MCF 10A (cell line): ENCODE data around the gene HCK. TPM values are rescaled to one million over a fixed set of nuclear protein-coding genes. Genes with fewer than 3 reads are reported as not detected.

Source experiments
- BruUV-seq: library from RNA; stranded (reverse); fragments of 400-500 nt; replicated peaks from 2 replicates; lab custom pipeline; 2021; lab: Mats Ljungman, UMichigan
- CTCF ChIA-PET: fragments of 300-600 bp; sonication (Branson Sonifier 250); formaldehyde crosslinking; extraction: SDS; loops from one replicate; lab custom pipeline; 2021; ENCODE audit warnings: antibody characterized with exemption, inconsistent platforms; lab: Yijun Ruan, JAX
- POLR2A ChIA-PET: fragments of 300-600, 350-650 bp; sonication (Branson Sonifier 250); formaldehyde crosslinking; extraction: SDS; loops from one replicate; lab custom pipeline; 2020; ENCODE audit warnings: antibody characterized with exemption, inconsistent platforms; lab: Yijun Ruan, JAX
- DNase-seq: peaks from one replicate; pipeline ENCODE4 v3.0.0-alpha.2; 2018; ENCODE audit not compliant: unreplicated experiment
- H3K27ac Mint-ChIP-seq: one replicate; pipeline ENCODE4 v1.8.0; 2022; ENCODE audit warnings: mild to moderate bottlenecking, low read depth, mixed read lengths; ENCODE audit not compliant: unreplicated experiment
- H3K27me3 Mint-ChIP-seq: one replicate; pipeline ENCODE4 v1.8.0; 2022; ENCODE audit warnings: mixed read lengths; ENCODE audit not compliant: insufficient read depth, unreplicated experiment
- H3K36me3 Mint-ChIP-seq: one replicate; pipeline ENCODE4 v1.8.0; 2022; ENCODE audit warnings: mild to moderate bottlenecking, moderate library complexity, mixed read lengths; ENCODE audit not compliant: insufficient read depth, unreplicated experiment
- H3K4me1 Mint-ChIP-seq: one replicate; pipeline ENCODE4 v1.8.0; 2022; ENCODE audit warnings: mixed read lengths; ENCODE audit not compliant: insufficient read depth, unreplicated experiment
- H3K4me3 Mint-ChIP-seq: one replicate; pipeline ENCODE4 v1.8.0; 2022; ENCODE audit warnings: mild to moderate bottlenecking, moderate library complexity, mixed read lengths; ENCODE audit not compliant: unreplicated experiment
- H3K9me3 Mint-ChIP-seq: one replicate; pipeline ENCODE4 v1.8.0; 2022; ENCODE audit warnings: mixed read lengths; ENCODE audit not compliant: unreplicated experiment
- CTCF ChIP-seq: fragments of 200-600 bp; IDR thresholded peaks from one replicate; pipeline ENCODE4 v1.8.0; 2022; ENCODE audit warnings: antibody characterized with exemption, mild to moderate bottlenecking; ENCODE audit not compliant: unreplicated experiment
- intact Hi-C: fragments of 100-400 bp; cut with micrococcal nuclease; formaldehyde crosslinking; loops from 2 replicates; pipeline ENCODE4 v1.14.1; 2022
- total RNA-seq: library from RNA; stranded (reverse); gene quantifications from 2 replicates; pipeline ENCODE4 v1.2.3, GENCODE V29; 2022

The HCK gene
- total RNA-seq, 1 experiment from 2014 or later: not detected

- Mint-ChIP-seq H3K4me1 (peaks cover 7% of the 10 kb centered on the region), H3K36me3 (no peaks in the 10 kb centered on the region), H3K27ac (no peak overlapping the region), H3K4me3 (no peak overlapping the region), H3K9me3 (no peaks in the 10 kb centered on the region), H3K27me3 (peaks cover 42% of the 10 kb centered on the region)
- no peak for DNase-seq
- POLR2A ChIA-PET: no interaction called here
- TF ChIP-seq CTCF: no peak
- no TSS peak for BruUV-seq
- intact Hi-C loops: no loop called here
- CTCF ChIA-PET: interaction anchor here (1.3 to 2.0 kb wide), 2 partner anchors 23 to 36 kb away, joined by 6 to 9 read pairs; no protein-coding TSS in a partner anchor
Measured at GRCh38 chr20:32068174-32068573, 16.1 kb downstream of the HCK start.

GRCh38 chr20:32069711-32070110 is 17.7 kb downstream of the HCK start:
- intact Hi-C loops: no loop called here
- Mint-ChIP-seq H3K36me3 (no peaks in the 10 kb centered on the region), H3K27me3 (peaks cover 42% of the 10 kb centered on the region), H3K27ac (no peak overlapping the region), H3K9me3 (no peaks in the 10 kb centered on the region), H3K4me3 (no peak overlapping the region), H3K4me1 (peaks cover 7% of the 10 kb centered on the region)
- CTCF ChIA-PET: no interaction called here
- POLR2A ChIA-PET: no interaction called here
- TF ChIP-seq CTCF: no peak
- no peak for DNase-seq
- BruUV-seq: no TSS peak

GRCh38 chr20:32070282-32070681 is 18.2 kb downstream of the HCK start:
- Mint-ChIP-seq H3K4me1 (peaks cover 7% of the 10 kb centered on the region), H3K4me3 (no peak overlapping the region), H3K9me3 (no peaks in the 10 kb centered on the region), H3K27me3 (peaks cover 47% of the 10 kb centered on the region), H3K27ac (no peak overlapping the region), H3K36me3 (no peaks in the 10 kb centered on the region)
- no peak for DNase-seq
- intact Hi-C loops: no loop called here
- TF ChIP-seq CTCF: no peak
- BruUV-seq: no TSS peak
- ChIA-PET CTCF (no interaction called here), POLR2A (no interaction called here)

- no peak for TF ChIP-seq CTCF
- H3K4me3 Mint-ChIP-seq: no peak overlapping the region
- no peak for DNase-seq
- H3K27ac Mint-ChIP-seq: no peak overlapping the region
- ChIA-PET CTCF (no interaction called here), POLR2A (no interaction called here)
- peaks cover 49% of the 10 kb centered on the region for H3K27me3 Mint-ChIP-seq
- intact Hi-C loops: no loop called here
- BruUV-seq: no TSS peak
- H3K4me1 Mint-ChIP-seq: peaks cover 7% of the 10 kb centered on the region
- H3K36me3 Mint-ChIP-seq: no peaks in the 10 kb centered on the region
- H3K9me3 Mint-ChIP-seq: no peaks in the 10 kb centered on the region
Measured at GRCh38 chr20:32070690-32071213, 18.7 kb downstream of the HCK start.
